ENCODE measurements around the gene EME2.
"Not testable (repeated sequence)": the region's sequence is repeated elsewhere in the genome, so short reads cannot be mapped to it uniquely, and the experiment has no call there.

The EME2 gene

GRCh38 chr16:1791943-1792812, 19.6 kb downstream of the EME2 start:
- DNase-seq = no peak

GRCh38 chr16:1792836-1793577, 20.4 kb downstream of the EME2 start:
- DNase-seq = no peak

- no peak for DNase-seq
Observed at GRCh38 chr16:1793578-1794220, 21.1 kb downstream of the EME2 start, which contains the start of gene IGFALS. IGFALS (minus strand) TSS chr16:1793705; CDS start chr16:1793652, 53 bp downstream.

- no peak for DNase-seq
Observed at GRCh38 chr16:1794221-1794871, 21.7 kb downstream of the EME2 start.

- DNase-seq = no peak
Observed at GRCh38 chr16:1794908-1795666, 22.5 kb downstream of the EME2 start.

- not testable (repeated sequence) for DNase-seq
Observed at GRCh38 chr16:1799263-1799662, 26.7 kb downstream of the EME2 start.

- no peak for DNase-seq
Observed at GRCh38 chr16:1800701-1801100, 28.1 kb downstream of the EME2 start.

- DNase-seq = no peak
Observed at GRCh38 chr16:1807626-1808025, 35.0 kb downstream of the EME2 start.

- DNase-seq = no peak
Observed at GRCh38 chr16:1808691-1809090, 36.1 kb downstream of the EME2 start.

GRCh38 chr16:1809281-1809801, 36.7 kb downstream of the EME2 start:
- DNase-seq = no peak

- DNase-seq = no peak
Observed at GRCh38 chr16:1810106-1810505, 37.5 kb downstream of the EME2 start.

- no peak for DNase-seq
Observed at GRCh38 chr16:1810536-1810935, 37.9 kb downstream of the EME2 start.

GRCh38 chr16:1812732-1813163, 40.1 kb downstream of the EME2 start:
- DNase-seq = no peak

GRCh38 chr16:1815461-1815860, 42.9 kb downstream of the EME2 start:
- DNase-seq = no peak

GRCh38 chr16:1816396-1817275, 44.0 kb downstream of the EME2 start:
- DNase-seq = no peak

GRCh38 chr16:1817276-1817589, 44.6 kb downstream of the EME2 start:
- no peak for DNase-seq

GRCh38 chr16:1817716-1818115, 45.1 kb downstream of the EME2 start:
- DNase-seq = no peak

GRCh38 chr16:1818204-1818872, 45.7 kb downstream of the EME2 start:
- DNase-seq = no peak

GRCh38 chr16:1818873-1819525, 46.4 kb downstream of the EME2 start:
- DNase-seq = no peak

GRCh38 chr16:1819611-1820010, 47.0 kb downstream of the EME2 start:
- DNase-seq = no peak
